Kidney epithelial cell (primary cell): ENCODE data around the gene SLC23A2. TPM values are rescaled to one million over a fixed set of nuclear protein-coding genes. Genes with fewer than 3 reads are reported as not detected.

Experiments
- DNase-seq: peaks from one replicate; pipeline ENCODE4 v3.0.0-alpha.2; 2010; ENCODE audit warnings: low read depth
- H3K27me3 ChIP-seq: 2 replicates; pipeline ENCODE4 v1.6.0; 2011; ENCODE audit warnings: low read length; ENCODE audit not compliant: control insufficient read depth, insufficient read depth
- H3K36me3 ChIP-seq: 2 replicates; pipeline ENCODE4 v1.5.1; 2011; ENCODE audit warnings: low read length; ENCODE audit not compliant: control insufficient read depth, insufficient read depth
- H3K4me3 ChIP-seq: 2 replicates; pipeline ENCODE4 v1.5.1; 2011; ENCODE audit warnings: low read depth, mild to moderate bottlenecking, control low read depth, low read length
- total RNA-seq: library from RNA; depleted of rRNA; stranded (reverse); fragments of >200 nt; gene quantifications from 2 replicates; pipeline ENCODE4 v1.2.3, GENCODE V29; 2015
- TF ChIP-seq, protein P1 (sequence below): IDR thresholded peaks from 2 replicates; pipeline ENCODE4 v1.5.1; 2011; ENCODE audit warnings: mild to moderate bottlenecking, moderate library complexity, low read length, control low read depth, inconsistent platforms; ENCODE audit not compliant: insufficient read depth, poor library complexity, severe bottlenecking

The SLC23A2 gene
- total RNA-seq, 1 donor from 2014 or later: 21.4 TPM

DNA sequence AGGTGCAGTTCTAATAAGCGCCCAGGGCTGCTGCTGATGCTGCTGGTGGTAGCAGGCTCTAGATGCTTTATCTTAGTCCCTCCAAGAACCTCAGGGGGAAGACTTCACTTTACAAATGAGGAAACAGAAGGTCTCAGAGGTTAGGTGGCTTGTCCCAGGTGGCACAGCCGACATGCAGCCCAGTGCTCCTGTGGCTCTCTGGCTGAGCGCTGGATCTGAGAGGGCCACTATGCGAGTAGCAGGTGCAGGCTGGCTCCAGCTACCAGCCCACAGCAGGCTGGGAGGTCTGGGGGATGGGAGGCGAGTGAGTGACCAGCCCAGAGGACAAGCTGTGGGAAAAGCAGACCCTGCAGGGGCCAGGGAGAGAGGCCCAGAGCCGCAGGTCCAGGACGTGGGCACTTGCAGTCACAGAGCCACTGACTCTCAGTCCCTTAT is 188.7 kb downstream of the SLC23A2 start:
- Histone ChIP-seq H3K4me3 (no peak overlapping the region), H3K27me3 (no peaks in the 10 kb centered on the region), H3K36me3 (no peaks in the 10 kb centered on the region)
- TF ChIP-seq, protein P1, sequence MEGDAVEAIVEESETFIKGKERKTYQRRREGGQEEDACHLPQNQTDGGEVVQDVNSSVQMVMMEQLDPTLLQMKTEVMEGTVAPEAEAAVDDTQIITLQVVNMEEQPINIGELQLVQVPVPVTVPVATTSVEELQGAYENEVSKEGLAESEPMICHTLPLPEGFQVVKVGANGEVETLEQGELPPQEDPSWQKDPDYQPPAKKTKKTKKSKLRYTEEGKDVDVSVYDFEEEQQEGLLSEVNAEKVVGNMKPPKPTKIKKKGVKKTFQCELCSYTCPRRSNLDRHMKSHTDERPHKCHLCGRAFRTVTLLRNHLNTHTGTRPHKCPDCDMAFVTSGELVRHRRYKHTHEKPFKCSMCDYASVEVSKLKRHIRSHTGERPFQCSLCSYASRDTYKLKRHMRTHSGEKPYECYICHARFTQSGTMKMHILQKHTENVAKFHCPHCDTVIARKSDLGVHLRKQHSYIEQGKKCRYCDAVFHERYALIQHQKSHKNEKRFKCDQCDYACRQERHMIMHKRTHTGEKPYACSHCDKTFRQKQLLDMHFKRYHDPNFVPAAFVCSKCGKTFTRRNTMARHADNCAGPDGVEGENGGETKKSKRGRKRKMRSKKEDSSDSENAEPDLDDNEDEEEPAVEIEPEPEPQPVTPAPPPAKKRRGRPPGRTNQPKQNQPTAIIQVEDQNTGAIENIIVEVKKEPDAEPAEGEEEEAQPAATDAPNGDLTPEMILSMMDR: no peak
- DNase-seq: no peak

DNA sequence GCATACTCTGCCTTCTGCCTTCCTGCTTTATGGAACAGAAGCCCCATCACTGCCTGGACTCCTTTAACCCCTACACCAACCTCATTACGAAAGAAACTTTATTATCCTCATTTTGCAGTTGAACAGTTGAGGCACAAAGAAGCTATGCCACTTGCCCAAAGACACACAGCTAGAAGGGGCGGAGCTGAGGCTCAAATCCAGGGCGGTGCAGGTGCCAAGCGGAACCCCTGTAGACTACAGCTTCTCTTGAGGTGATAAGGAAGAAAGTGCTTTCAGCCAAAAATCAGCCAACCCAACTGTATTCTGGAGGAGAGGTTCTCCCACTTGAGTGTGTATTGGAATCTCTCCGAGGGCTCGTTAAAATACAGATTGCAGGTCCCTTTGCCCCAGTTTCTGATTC is 189.1 kb downstream of the SLC23A2 start:
- no peak for DNase-seq
- no peaks in the 10 kb centered on the region for H3K27me3 ChIP-seq
- TF ChIP-seq, protein P1: no peak
- no peak overlapping the region for H3K4me3 ChIP-seq
- no peaks in the 10 kb centered on the region for H3K36me3 ChIP-seq

DNA sequence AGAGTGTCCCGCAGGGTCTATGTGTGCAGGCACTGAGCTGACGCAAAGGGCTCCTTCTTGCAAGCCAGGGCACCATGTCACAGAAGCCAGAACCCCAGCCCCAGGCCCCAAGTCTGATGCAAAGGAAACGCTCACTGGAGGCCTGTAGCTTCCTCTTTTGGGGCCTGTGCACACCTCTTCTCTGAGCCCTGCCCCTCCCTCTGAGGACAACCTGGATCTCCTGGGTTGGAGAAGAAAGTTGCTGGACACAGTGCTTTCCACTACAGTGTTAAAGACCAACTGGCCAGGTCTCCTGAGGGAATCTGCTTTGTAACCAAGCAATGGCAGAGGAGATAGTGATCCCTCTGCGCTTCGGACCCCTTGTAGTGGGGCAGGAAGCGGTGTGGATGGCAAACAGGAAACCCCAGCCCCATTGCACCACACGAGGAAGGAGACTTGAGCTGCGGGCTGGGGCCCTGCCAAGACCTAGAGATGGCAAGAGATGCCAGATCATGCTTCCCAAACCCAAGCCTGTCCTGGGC is 189.6 kb downstream of the SLC23A2 start:
- DNase-seq: no peak
- H3K36me3 ChIP-seq: no peaks in the 10 kb centered on the region
- H3K27me3 ChIP-seq: no peaks in the 10 kb centered on the region
- TF ChIP-seq, protein P1: no peak
- no peak overlapping the region for H3K4me3 ChIP-seq

DNA sequence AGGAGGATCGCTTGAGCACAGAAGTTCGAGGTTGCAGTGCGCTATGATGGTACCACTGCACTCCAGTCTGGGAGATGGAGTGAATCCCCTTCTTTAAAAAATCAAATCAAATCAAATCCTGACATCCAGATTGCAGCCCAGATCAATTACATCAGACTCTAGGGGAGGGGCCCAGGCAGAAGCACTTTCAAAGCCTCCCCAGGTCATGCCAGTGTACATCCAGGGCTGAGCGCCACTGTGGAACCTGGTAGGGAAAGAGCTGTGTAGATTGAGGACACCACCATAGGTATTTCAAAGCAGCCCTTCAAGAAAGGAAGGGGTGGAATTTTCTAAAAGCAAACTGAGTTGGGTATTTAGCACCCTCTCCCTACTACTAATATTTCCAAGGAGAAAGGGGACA is 190.1 kb downstream of the SLC23A2 start:
- TF ChIP-seq, protein P1: no peak
- DNase-seq: no peak
- Histone ChIP-seq H3K27me3 (no peaks in the 10 kb centered on the region), H3K4me3 (no peak overlapping the region), H3K36me3 (no peaks in the 10 kb centered on the region)

DNA sequence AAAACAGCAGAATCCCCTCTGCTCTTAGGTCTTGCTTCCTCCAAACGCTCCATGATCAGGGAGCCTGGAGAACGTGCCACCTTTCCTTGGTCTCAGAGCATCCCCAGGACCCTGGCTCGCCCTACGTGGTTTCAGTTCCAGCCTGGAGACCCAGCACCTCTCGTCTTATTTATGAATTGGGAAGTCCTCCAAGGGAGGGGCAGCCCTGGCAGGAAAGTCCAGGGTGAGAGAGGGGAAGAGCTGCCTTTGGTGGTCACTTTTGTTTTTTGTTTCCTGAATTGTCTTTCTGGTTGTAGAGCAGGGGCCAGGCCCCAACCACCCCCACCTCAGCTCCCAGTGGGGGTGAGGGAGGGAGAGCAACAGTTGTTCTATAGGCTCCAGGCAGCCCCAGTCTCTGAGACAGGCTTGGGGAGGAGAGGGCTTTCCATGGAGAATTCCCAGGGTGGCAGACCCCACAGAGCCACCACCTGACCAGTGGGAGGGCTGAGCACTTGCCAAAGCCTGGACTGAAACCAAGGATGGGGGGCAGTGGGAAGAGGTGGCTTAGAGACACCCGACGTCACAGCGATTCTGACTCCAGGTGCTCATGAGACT is 190.8 kb downstream of the SLC23A2 start:
- H3K27me3 ChIP-seq: no peaks in the 10 kb centered on the region
- TF ChIP-seq, protein P1: no peak
- H3K36me3 ChIP-seq: no peaks in the 10 kb centered on the region
- no peak for DNase-seq
- H3K4me3 ChIP-seq: no peak overlapping the region

DNA sequence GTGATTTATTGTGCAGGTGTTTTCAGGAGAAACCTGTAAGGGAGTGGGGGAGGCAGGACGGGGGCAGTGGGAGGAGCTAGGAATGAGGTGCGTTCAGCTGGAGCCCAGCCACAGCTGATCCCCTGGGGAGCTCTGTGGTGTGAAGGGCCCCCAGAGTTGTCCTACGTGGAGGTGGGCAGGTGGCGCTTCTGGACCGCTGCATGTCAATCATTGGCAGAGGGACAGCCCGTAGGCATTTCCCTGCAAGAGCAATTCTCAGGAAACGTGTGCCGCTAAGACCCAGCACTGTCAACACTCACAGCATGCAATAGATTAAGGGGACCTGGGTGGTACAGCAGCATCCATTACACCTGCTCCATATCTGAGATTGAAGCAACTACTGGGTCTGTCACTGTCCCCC is 191.6 kb downstream of the SLC23A2 start:
- Histone ChIP-seq H3K4me3 (no peak overlapping the region), H3K27me3 (no peaks in the 10 kb centered on the region), H3K36me3 (no peaks in the 10 kb centered on the region)
- TF ChIP-seq, protein P1: no peak
- no peak for DNase-seq
